ENCODE results near the gene PPP1R15B. TPM values are rescaled to one million over a fixed set of nuclear protein-coding genes. Genes with fewer than 3 reads are reported as not detected.

PPP1R15B gene
- polyA plus RNA-seq, 1 donor (not counting 4 experiments of a cell fraction or from before 2014, with no cell fraction given): 19.1 TPM

DNA sequence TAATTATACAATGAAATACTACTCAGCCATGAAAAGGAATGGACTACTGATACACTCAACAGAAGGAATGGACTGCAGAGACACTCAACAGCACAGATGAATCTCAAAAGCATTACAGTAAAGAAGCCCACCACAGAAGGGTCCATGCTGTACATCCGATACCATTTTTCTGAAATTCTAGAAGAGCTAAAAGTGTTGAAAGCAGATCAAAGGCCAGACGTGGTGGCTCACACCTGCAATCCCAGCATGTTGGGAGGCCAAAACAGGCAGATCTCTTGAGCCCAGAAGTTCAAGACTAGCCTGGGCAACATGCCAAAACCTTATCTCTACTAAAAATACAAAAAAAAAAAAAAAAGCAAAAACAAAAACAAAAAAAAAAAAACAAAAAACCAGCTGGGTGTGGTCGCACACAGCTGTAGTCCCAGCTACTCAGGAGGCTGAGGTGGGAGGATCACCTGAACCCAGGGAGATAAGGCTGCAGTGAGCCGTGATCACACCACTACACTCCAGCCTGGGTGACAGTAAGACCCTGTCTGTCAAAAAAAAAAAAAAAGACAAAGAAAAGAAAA, 15.5 kb downstream of the PPP1R15B start:
- Histone ChIP-seq H4K20me1 (ENCODE audit: control insufficient read depth, extremely low read depth, insufficient read depth, low read length) (no peaks in the 10 kb centered on the region), H3K4me3 (ENCODE audit: control insufficient read depth in 2 of 3, extremely low read depth in 1 of 3, insufficient read depth in 2 of 3, low read depth in 1 of 3, low read length in 3 of 3) (no peak overlapping the region), H3K9me3 (ENCODE audit: control insufficient read depth, low read depth, low read length) (no peaks in the 10 kb centered on the region), H3K9ac (ENCODE audit: control insufficient read depth, extremely low read depth, insufficient read depth, low read length) (no peak overlapping the region), H3K79me2 (ENCODE audit: control insufficient read depth, insufficient read depth, low read length) (no peaks in the 10 kb centered on the region), H3K36me3 (ENCODE audit: control insufficient read depth in 2 of 2, extremely low read depth in 1 of 2, insufficient read depth in 2 of 2, low read length in 2 of 2) (peaks cover 0 to 7% of the 10 kb centered on the region in 2 experiments), H3K27ac (ENCODE audit: control insufficient read depth, insufficient read depth, low read length) (no peak overlapping the region), H3K4me2 (ENCODE audit: control insufficient read depth, extremely low read depth, insufficient read depth, low read depth, low read length) (no peak overlapping the region), H3K9me1 (ENCODE audit: control insufficient read depth, extremely low read depth, insufficient read depth, low read length) (no peaks in the 10 kb centered on the region), H3K4me1 (ENCODE audit: control insufficient read depth, extremely low read depth, insufficient read depth, low read length) (no peaks in the 10 kb centered on the region), H2AFZ (ENCODE audit: control insufficient read depth, low read length) (no peak overlapping the region), H3K27me3 (ENCODE audit: control insufficient read depth, extremely low read depth, insufficient read depth, low read length) (no peaks in the 10 kb centered on the region)
- TF ChIP-seq EZH2 (IDR thresholded peaks at IDR 0.05; ENCODE audit: low read length): no peak
- TF ChIP-seq, protein P1, sequence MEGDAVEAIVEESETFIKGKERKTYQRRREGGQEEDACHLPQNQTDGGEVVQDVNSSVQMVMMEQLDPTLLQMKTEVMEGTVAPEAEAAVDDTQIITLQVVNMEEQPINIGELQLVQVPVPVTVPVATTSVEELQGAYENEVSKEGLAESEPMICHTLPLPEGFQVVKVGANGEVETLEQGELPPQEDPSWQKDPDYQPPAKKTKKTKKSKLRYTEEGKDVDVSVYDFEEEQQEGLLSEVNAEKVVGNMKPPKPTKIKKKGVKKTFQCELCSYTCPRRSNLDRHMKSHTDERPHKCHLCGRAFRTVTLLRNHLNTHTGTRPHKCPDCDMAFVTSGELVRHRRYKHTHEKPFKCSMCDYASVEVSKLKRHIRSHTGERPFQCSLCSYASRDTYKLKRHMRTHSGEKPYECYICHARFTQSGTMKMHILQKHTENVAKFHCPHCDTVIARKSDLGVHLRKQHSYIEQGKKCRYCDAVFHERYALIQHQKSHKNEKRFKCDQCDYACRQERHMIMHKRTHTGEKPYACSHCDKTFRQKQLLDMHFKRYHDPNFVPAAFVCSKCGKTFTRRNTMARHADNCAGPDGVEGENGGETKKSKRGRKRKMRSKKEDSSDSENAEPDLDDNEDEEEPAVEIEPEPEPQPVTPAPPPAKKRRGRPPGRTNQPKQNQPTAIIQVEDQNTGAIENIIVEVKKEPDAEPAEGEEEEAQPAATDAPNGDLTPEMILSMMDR (optimal IDR thresholded peaks at IDR 0.05 in 1 of 3, IDR thresholded peaks at IDR 0.05 in 1 of 3, conservative IDR thresholded peaks at IDR 0.05 in 1 of 3; ENCODE audit: extremely low read depth in 1 of 3, insufficient read depth in 2 of 3, low read length in 3 of 3): no peak
- FAIRE-seq: no peak
- dilution Hi-C loops (cut with MboI; ENCODE audit: extremely low pct_ligation_motif_present, low sequenced_read_pairs): no loop called here
- no peak for DNase-seq (ENCODE audit: low read depth, low spot score)

DNA sequence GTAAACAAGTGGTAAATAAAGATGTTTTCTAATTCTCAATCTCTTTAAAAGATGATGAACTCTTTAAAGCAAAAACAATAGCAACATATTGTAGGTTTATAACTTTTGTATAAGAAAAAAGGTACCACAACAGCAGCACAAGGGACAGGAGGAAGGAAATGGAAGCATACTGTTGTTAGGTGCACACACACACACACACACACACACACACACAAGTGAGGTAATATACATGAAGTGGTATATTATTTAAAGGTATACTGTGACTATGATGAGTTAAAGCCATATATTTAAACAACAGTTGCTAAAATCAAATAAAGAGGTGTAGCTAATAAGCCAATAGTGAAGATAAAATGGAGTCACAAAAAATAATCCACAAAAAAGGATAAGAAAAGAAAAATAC, 20.0 kb downstream of the PPP1R15B start:
- Histone ChIP-seq H3K36me3 (ENCODE audit: control insufficient read depth in 2 of 2, extremely low read depth in 1 of 2, insufficient read depth in 2 of 2, low read length in 2 of 2) (no peaks in the 10 kb centered on the region), H3K79me2 (ENCODE audit: control insufficient read depth, insufficient read depth, low read length) (no peaks in the 10 kb centered on the region), H4K20me1 (ENCODE audit: control insufficient read depth, extremely low read depth, insufficient read depth, low read length) (no peaks in the 10 kb centered on the region), H3K4me1 (ENCODE audit: control insufficient read depth, extremely low read depth, insufficient read depth, low read length) (no peaks in the 10 kb centered on the region), H3K9me3 (ENCODE audit: control insufficient read depth, low read depth, low read length) (no peaks in the 10 kb centered on the region), H3K4me2 (ENCODE audit: control insufficient read depth, extremely low read depth, insufficient read depth, low read depth, low read length) (no peak overlapping the region), H3K4me3 (ENCODE audit: control insufficient read depth in 2 of 3, extremely low read depth in 1 of 3, insufficient read depth in 2 of 3, low read depth in 1 of 3, low read length in 3 of 3) (no peak overlapping the region), H3K9me1 (ENCODE audit: control insufficient read depth, extremely low read depth, insufficient read depth, low read length) (no peaks in the 10 kb centered on the region), H3K9ac (ENCODE audit: control insufficient read depth, extremely low read depth, insufficient read depth, low read length) (no peak overlapping the region), H3K27ac (ENCODE audit: control insufficient read depth, insufficient read depth, low read length) (no peak overlapping the region), H2AFZ (ENCODE audit: control insufficient read depth, low read length) (no peak overlapping the region), H3K27me3 (ENCODE audit: control insufficient read depth, extremely low read depth, insufficient read depth, low read length) (no peaks in the 10 kb centered on the region)
- DNase-seq (ENCODE audit: low read depth, low spot score): no peak
- TF ChIP-seq, protein P1 (optimal IDR thresholded peaks at IDR 0.05 in 1 of 3, IDR thresholded peaks at IDR 0.05 in 1 of 3, conservative IDR thresholded peaks at IDR 0.05 in 1 of 3; ENCODE audit: extremely low read depth in 1 of 3, insufficient read depth in 2 of 3, low read length in 3 of 3): no peak
- TF ChIP-seq EZH2 (IDR thresholded peaks at IDR 0.05; ENCODE audit: low read length): no peak
- no peak for FAIRE-seq
- dilution Hi-C loops (cut with MboI; ENCODE audit: extremely low pct_ligation_motif_present, low sequenced_read_pairs): no loop called here
